Cardiac fibroblast (primary cell): ENCODE measurements around the gene PIK3CB.
A peak's percentile ranks its signal among the peaks of the same experiment; 100 is the strongest.

Experiments
- DNase-seq, 2 donors: peaks; one replicate each; pipeline versions ENCODE4 v3.0.0 to v3.0.0-alpha.2; 2010; ENCODE audit warnings: low read depth in 2 of 2
- H3K4me3 ChIP-seq, 2 donors: replicated peaks in 1 of 2; 1 replicate in 1 of 2; 2 replicates in 1 of 2; pipeline ENCODE4 v1.5.1; 2011; ENCODE audit warnings: low read depth in 2 of 2, low read length in 2 of 2, mild to moderate bottlenecking in 2 of 2, moderate library complexity in 1 of 2
- TF ChIP-seq, protein P1 (sequence below): IDR thresholded peaks from one replicate; pipeline ENCODE4 v1.5.1; 2011; ENCODE audit warnings: low read depth, mild to moderate bottlenecking, low read length, inconsistent platforms

The PIK3CB gene

DNA sequence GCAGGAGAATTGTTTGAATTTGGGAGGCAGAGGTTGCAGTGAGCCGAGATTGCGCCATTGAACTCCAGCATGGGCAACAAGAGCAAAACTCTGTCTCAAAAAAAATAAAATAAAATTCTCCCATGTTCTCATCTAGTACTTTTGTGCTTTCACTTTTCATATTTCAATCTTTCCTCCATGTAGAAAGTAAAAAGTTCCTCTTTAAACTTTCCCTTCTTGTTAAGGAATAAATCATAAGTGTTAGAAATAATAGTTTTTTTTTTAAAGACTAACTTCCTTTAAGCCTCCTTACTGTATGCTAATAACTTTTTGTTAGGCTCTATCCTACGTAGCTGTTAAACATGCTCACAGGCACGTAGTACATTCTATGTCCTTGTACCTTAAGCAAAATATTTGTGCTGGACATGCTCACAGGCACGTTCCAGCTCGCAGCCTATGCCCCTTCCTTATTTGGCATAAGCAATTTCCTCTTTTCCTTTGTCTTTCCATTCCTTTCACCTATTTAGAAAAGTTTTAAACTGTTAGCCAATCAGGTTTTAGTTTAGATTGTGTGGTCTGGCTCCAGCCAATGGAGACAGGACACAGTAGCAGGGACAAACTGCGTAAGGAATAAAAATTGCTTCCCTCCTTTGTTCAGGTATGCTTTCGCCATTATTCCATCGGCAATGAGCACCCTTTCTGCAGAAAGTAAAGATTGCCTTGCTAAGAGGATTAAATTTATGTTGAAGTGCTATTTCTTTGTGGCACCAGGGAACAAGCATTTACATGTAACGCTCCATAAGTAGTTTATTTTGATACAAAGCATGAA lies 38.9 kb upstream of the PIK3CB start:
- TF ChIP-seq, protein P1, sequence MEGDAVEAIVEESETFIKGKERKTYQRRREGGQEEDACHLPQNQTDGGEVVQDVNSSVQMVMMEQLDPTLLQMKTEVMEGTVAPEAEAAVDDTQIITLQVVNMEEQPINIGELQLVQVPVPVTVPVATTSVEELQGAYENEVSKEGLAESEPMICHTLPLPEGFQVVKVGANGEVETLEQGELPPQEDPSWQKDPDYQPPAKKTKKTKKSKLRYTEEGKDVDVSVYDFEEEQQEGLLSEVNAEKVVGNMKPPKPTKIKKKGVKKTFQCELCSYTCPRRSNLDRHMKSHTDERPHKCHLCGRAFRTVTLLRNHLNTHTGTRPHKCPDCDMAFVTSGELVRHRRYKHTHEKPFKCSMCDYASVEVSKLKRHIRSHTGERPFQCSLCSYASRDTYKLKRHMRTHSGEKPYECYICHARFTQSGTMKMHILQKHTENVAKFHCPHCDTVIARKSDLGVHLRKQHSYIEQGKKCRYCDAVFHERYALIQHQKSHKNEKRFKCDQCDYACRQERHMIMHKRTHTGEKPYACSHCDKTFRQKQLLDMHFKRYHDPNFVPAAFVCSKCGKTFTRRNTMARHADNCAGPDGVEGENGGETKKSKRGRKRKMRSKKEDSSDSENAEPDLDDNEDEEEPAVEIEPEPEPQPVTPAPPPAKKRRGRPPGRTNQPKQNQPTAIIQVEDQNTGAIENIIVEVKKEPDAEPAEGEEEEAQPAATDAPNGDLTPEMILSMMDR: no peak

DNA sequence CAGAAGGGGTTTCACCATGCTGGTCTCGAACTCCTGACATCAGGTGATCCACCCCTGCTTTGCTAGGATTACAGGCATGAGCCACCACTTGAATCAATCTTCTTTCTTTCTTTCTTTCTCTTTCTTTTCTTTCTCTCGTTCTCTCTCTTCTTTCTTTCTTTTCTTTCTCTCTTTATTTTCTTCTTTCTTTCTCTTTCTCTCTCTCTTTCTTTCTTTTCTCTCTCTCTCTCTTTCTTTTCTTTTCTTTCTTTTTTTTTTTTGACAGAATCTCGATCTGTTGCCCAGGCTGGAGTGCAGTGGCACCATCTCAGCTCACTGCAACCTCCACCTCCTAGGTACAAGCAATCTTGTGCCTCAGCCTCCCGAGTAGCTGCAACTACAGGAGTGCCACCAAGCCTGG lies 37.9 kb upstream of the PIK3CB start:
- DNase-seq: no peak
- TF ChIP-seq, protein P1: no peak
- H3K4me3 ChIP-seq: no peak overlapping the region

More for the DNA sequence above, 38.9 kb upstream of the PIK3CB start:
- no peak for DNase-seq
- H3K4me3 ChIP-seq: no peak overlapping the region

DNA sequence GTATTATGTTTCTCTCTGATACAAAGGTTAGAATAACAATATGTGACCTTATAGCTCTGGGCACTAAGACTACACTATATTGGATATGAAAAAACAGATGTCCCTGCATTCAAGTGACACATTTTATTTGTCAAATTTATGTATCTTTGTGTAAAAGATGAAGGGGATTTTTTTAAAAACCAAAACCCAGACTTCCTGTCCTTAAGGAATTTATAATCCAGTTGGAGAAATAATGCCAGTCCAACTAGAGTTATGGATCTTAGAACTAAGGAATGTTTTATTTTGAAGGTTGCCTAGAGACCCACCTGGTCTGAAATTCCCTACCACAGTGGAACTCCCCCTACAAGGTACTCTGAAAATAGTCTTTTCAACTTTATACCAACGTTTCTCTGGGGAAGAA lies 33.3 kb upstream of the PIK3CB start:
- no peak overlapping the region for H3K4me3 ChIP-seq
- DNase-seq: no peak

DNA sequence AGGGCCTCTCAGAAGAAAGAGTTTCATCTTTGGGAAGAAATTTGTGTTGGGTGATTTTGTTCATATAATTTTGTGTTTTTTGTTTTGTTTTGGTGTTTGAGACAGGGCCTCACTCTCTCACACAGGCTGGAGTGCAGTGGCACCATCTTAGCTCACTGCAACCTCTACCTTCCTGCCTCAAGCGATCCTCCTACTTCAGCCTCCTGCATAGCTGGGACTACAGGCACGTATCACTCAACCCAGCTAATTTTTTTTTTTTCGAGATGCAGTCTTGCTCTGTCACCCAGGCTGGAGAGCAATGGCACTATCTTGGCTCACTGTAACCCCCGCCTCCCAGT lies 29.0 kb upstream of the PIK3CB start:
- TF ChIP-seq, protein P1: no peak
- no peak overlapping the region for H3K4me3 ChIP-seq
- no peak for DNase-seq

More for the DNA sequence above, 33.3 kb upstream of the PIK3CB start:
- TF ChIP-seq, protein P1: no peak

DNA sequence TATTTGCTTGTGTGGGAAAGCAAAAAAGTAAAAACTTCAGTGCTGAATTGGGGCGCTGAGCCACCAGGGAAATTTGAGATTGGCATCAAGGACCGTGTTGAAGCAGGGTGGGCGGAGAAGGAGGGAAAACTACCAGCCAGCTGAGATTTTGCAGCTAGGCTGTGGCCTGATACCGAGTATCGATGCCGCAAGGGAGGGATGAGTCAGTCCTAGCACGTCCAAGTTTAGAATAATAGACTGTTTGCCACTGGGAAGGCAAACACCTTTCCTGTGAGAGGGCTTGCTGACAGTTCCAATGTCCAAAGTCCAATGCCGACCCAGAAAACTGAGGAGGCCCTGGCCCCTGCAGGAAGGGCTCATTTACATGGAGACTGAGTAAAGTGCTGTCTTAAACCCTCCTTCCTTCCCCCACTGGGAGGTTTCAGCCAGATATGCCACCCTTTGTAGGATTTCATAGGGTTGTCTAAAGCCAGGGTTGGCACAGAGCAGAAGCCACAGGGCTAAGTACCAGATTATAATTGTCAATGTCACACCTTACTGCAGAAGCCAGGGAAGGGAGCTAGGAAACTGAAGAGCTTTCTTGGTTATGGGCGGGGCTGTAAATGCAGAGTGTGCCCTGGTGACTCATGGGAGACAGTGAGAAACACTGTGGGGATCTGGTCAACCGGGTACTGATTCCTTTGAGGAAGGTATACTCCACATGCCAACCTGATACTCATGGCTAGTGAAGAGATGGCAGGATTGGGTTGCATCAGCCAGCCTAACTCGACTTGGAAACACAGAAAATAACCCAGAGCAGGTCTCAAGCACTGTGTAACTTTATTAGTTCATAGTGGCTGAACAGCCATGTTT lies 28.4 kb upstream of the PIK3CB start:
- no peak overlapping the region for H3K4me3 ChIP-seq
- DNase-seq: peak; percentile 56 to 70
- TF ChIP-seq, protein P1: no peak

DNA sequence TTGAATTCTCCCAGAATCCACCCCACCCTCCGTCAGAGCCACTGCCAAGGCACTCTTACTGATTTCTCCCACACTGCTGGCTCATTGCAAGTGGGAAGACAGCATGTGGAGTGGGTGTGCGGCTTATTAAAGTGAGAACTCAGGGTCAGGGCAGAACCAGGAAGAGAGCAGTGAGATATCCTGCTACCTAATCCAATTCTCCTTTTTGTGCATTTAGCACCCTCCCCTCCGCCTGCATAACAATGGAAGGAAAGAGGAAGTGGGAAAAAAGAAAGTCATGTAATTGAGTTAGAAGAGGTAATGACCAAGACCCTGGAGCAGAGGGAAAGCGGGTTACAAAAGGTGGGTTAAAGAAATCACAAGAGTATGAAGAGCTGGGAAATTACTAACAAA lies 27.8 kb upstream of the PIK3CB start:
- H3K4me3 ChIP-seq: no peak overlapping the region
- no peak for DNase-seq
- TF ChIP-seq, protein P1: no peak
